A549 (cell line): ENCODE measurements around the gene ENPP7.

ENCODE experiments used
- CEBPB ChIP-seq, 2 experiments: fragments of >200 bp in 1 of 2; sonication (Bioruptor Twin) in 1 of 2; formaldehyde crosslinking in 1 of 2; IDR thresholded peaks; 2 replicates each; pipeline ENCODE4 v1.6.1; 2012 to 2016
- CHD2 ChIP-seq: fragments of 150-350 bp; IDR thresholded peaks from 2 replicates; pipeline ENCODE4 v1.6.1; 2014; ENCODE audit warnings: low read length; ENCODE audit not compliant: partially characterized antibody
- CTCF ChIP-seq: fragments of >200 bp; sonication (Bioruptor Twin); formaldehyde crosslinking; IDR thresholded peaks from 3 replicates; pipeline ENCODE4 v1.5.1; 2016
- MAFK ChIP-seq: fragments of 450-650 bp; IDR thresholded peaks from 2 replicates; pipeline ENCODE4 v1.6.1; 2014; ENCODE audit not compliant: partially characterized antibody
- PBX3 ChIP-seq: IDR thresholded peaks from 2 replicates; pipeline ENCODE4 v1.6.1; 2012
- POLR2A ChIP-seq: IDR thresholded peaks from 2 replicates; pipeline ENCODE4 v1.6.1; 2012; ENCODE audit warnings: mild to moderate bottlenecking, low read length
- REST ChIP-seq: fragments of 200-600 bp; sonication (generic); IDR thresholded peaks from 2 replicates; pipeline ENCODE4 v1.6.1; 2016; ENCODE audit warnings: antibody characterized with exemption, mild to moderate bottlenecking, moderate library complexity
- RNF2 ChIP-seq: fragments of 200-600 bp; sonication (generic); IDR thresholded peaks from 2 replicates; pipeline ENCODE4 v1.6.1; 2016; ENCODE audit warnings: low read depth, mild to moderate bottlenecking, antibody characterized with exemption, moderate library complexity, borderline replicate concordance
- USF2 ChIP-seq: fragments of 450-650 bp; IDR thresholded peaks from 2 replicates; pipeline ENCODE4 v1.6.1; 2014; ENCODE audit warnings: antibody characterized with exemption

GRCh38 chr17:79715943-79716797 is 14.6 kb upstream of the ENPP7 start:
- TF ChIP-seq CEBPB (IDR thresholded peaks at IDR 0.05) (no peak), MAFK (no peak), POLR2A (no peak), REST (no peak), CTCF (no peak), PBX3 (no peak), RNF2 (no peak), CHD2 (no peak), USF2 (no peak)
